ENCODE measurements around the gene HNRNPA3. TPM values are rescaled to one million over a fixed set of nuclear protein-coding genes. Genes with fewer than 3 reads are reported as not detected.
"Not testable (repeated sequence)": the region's sequence is repeated elsewhere in the genome, so short reads cannot be mapped to it uniquely, and the experiment has no call there.

The HNRNPA3 gene
- total and polyA plus RNA-seq, 2 experiments from 2014 or later = 15.0 to 51.0 TPM

GRCh38 chr2:177217247-177217843 lies 4.8 kb downstream of the HNRNPA3 start:
- H4K20me1 ChIP-seq (ENCODE audit: insufficient read depth) = peaks cover 8% of the 10 kb centered on the region
- TF ChIP-seq EZH2 (IDR thresholded peaks at IDR 0.05; ENCODE audit: insufficient read depth, poor library complexity, severe bottlenecking) (no peak), EZH2phosphoT487 (IDR thresholded peaks at IDR 0.05; ENCODE audit: insufficient read depth, low read depth) (no peak)
- H3K9me3 ChIP-seq (ENCODE audit: low read depth) = no peaks in the 10 kb centered on the region
- WGBS, 2 experiments (ENCODE audit: low coverage in 1 of 2, low lambda C conversion rate in 2 of 2, missing lambda C conversion rate in 2 of 2) = 81 to 85% methylated on average over 5 of the region's 5 CpGs
- H3K9me2 ChIP-seq (ENCODE audit: insufficient read depth) = no peaks in the 10 kb centered on the region
- no peaks in the 10 kb centered on the region for H3K27me3 ChIP-seq (replicated peaks; ENCODE audit: insufficient read depth)
- peaks cover 77% of the 10 kb centered on the region for H3K36me3 ChIP-seq (ENCODE audit: low read depth)
- peaks cover 20% of the 10 kb centered on the region for H3K4me1 ChIP-seq (ENCODE audit: insufficient read depth)
- H3K79me2 ChIP-seq (ENCODE audit: insufficient read depth) = peaks cover 92% of the 10 kb centered on the region
- H3K4me3 ChIP-seq = no peak overlapping the region
- H3K9ac ChIP-seq = 0 out of 2 replicates have a peak overlapping the region, but pooled peaks have one; percentile 13
- no peak overlapping the region for H2AFZ ChIP-seq
- H3F3A ChIP-seq (ENCODE audit: insufficient read depth) = peaks cover 83% of the 10 kb centered on the region
- peak overlapping the region; percentile 16 for H3K4me2 ChIP-seq (ENCODE audit: unreplicated experiment)
- no peak for DNase-seq
- H3K27ac ChIP-seq = no peak overlapping the region
- in situ Hi-C loops (cut with MboI) = no loop called here

DNA sequence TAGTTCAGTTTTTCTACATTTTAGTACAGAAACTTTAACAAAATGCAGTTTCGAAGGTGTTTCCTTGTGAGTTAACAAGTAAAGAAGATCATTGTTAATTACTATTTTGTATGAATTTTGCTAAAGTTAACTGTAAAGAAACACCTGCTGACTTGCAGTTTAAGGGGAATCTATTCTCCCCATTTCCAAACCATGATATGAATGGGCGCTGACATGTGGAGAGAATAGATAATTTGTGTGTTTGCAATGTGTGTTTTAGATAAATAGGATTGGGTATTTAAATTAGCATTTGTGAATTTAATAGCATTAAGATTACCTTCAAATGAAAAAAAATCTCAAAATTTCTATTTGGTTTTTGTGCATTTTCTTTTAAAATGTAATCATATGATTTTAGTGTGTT lies 7.2 kb downstream of the HNRNPA3 start:
- H3K27ac ChIP-seq; H3K4me2 ChIP-seq (ENCODE audit: unreplicated experiment); in situ Hi-C loops (cut with MboI); H3K9ac ChIP-seq; DNase-seq; H3K27me3 ChIP-seq (replicated peaks; ENCODE audit: insufficient read depth); H4K20me1 ChIP-seq (ENCODE audit: insufficient read depth); H2AFZ ChIP-seq; H3K9me2 ChIP-seq (ENCODE audit: insufficient read depth); H3K9me3 ChIP-seq (ENCODE audit: low read depth); H3K4me3 ChIP-seq: not testable (repeated sequence)
- WGBS, 2 experiments (ENCODE audit: low coverage in 1 of 2, low lambda C conversion rate in 2 of 2, missing lambda C conversion rate in 2 of 2) = 96 to 98% methylated on average over 2 of the region's 2 CpGs
- H3K36me3 ChIP-seq (ENCODE audit: low read depth) = peaks cover 87% of the 10 kb centered on the region
- H3K4me1 ChIP-seq (ENCODE audit: insufficient read depth) = peaks cover 17% of the 10 kb centered on the region
- H3K79me2 ChIP-seq (ENCODE audit: insufficient read depth) = peaks cover 82% of the 10 kb centered on the region
- H3F3A ChIP-seq (ENCODE audit: insufficient read depth) = peaks cover 93% of the 10 kb centered on the region

DNA sequence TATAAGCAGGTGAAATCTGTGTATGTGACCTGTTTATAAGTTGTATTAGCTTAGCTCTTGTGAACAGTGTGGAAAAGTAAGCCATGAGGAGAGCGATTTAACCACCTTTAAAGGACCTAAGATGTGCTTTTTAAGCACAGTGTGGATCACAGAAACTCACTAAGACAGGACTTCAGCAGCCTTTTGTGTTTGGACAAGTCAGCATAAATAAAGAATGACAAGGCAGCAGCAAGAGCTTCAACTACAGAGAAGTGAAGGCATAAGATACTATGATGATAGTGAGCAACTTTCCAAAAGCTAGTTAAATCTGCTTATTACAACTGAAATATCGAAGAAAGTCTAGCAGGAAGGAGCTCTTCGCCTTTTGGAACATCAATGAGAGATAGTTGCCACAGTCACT lies 8.9 kb downstream of the HNRNPA3 start:
- in situ Hi-C loops (cut with MboI) = no loop called here
- Histone ChIP-seq H3K36me3 (ENCODE audit: low read depth) (peaks cover 72% of the 10 kb centered on the region), H3K79me2 (ENCODE audit: insufficient read depth) (peaks cover 65% of the 10 kb centered on the region)

DNA sequence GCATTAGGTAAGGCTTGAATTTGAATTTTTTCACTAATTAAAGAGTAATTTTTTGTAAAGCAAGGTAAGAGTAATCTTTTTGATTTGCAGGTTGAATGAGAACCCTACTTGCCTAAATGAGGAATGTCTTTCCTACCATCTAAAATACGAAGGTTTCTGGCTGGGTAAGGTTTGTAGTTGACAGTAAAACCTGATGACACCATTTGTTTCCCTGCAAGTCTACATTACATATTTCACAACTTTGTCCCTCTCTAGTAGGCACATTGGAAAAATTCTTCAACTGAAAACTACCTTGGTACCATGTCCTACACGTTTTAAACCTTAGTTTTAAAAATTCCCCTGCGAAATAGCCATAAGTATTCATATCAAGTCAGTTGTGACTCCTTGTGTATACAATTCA lies 9.4 kb downstream of the HNRNPA3 start:
- TF ChIP-seq EZH2phosphoT487 (IDR thresholded peaks at IDR 0.05; ENCODE audit: insufficient read depth, low read depth) = no peak
- TF ChIP-seq EZH2 (IDR thresholded peaks at IDR 0.05; ENCODE audit: insufficient read depth, poor library complexity, severe bottlenecking) = no peak
- WGBS, 2 experiments (ENCODE audit: low coverage in 1 of 2, low lambda C conversion rate in 2 of 2, missing lambda C conversion rate in 2 of 2) = 58 to 69% methylated on average over 3 of the region's 3 CpGs
- Histone ChIP-seq H3F3A (ENCODE audit: insufficient read depth) (peaks cover 95% of the 10 kb centered on the region), H3K4me2 (ENCODE audit: unreplicated experiment) (no peak overlapping the region), H3K27me3 (replicated peaks; ENCODE audit: insufficient read depth) (no peaks in the 10 kb centered on the region), H3K9me2 (ENCODE audit: insufficient read depth) (no peaks in the 10 kb centered on the region), H2AFZ (no peak overlapping the region), H3K4me1 (ENCODE audit: insufficient read depth) (no peaks in the 10 kb centered on the region), H3K9me3 (ENCODE audit: low read depth) (no peaks in the 10 kb centered on the region), H3K27ac (peak overlapping the region; percentile 24), H3K79me2 (ENCODE audit: insufficient read depth) (peaks cover 60% of the 10 kb centered on the region), H3K9ac (no peak overlapping the region), H4K20me1 (ENCODE audit: insufficient read depth) (no peaks in the 10 kb centered on the region), H3K4me3 (no peak overlapping the region), H3K36me3 (ENCODE audit: low read depth) (peaks cover 68% of the 10 kb centered on the region)
- no peak for DNase-seq
- in situ Hi-C loops (cut with MboI) = no loop called here

More for the DNA sequence above, 8.9 kb downstream of the HNRNPA3 start:
- TF ChIP-seq EZH2 (IDR thresholded peaks at IDR 0.05; ENCODE audit: insufficient read depth, poor library complexity, severe bottlenecking) (no peak), EZH2phosphoT487 (IDR thresholded peaks at IDR 0.05; ENCODE audit: insufficient read depth, low read depth) (no peak)
- 97 to 99% methylated on average over 3 of the region's 3 CpGs for WGBS, 2 experiments (ENCODE audit: low coverage in 1 of 2, low lambda C conversion rate in 2 of 2, missing lambda C conversion rate in 2 of 2)
- Histone ChIP-seq H3K27me3 (replicated peaks; ENCODE audit: insufficient read depth) (no peaks in the 10 kb centered on the region), H3K27ac (no peak overlapping the region; the same call in 1 of the 2 replicates), H3K9me3 (ENCODE audit: low read depth) (no peaks in the 10 kb centered on the region), H4K20me1 (ENCODE audit: insufficient read depth) (no peaks in the 10 kb centered on the region), H3K9me2 (ENCODE audit: insufficient read depth) (no peaks in the 10 kb centered on the region), H2AFZ (no peak overlapping the region), H3K4me3 (no peak overlapping the region), H3K4me1 (ENCODE audit: insufficient read depth) (peaks cover under 1% of the 10 kb centered on the region; the same call in 1 of the 2 replicates), H3K9ac (no peak overlapping the region), H3F3A (ENCODE audit: insufficient read depth) (peaks cover 95% of the 10 kb centered on the region), H3K4me2 (ENCODE audit: unreplicated experiment) (no peak overlapping the region)
- DNase-seq = no peak

DNA sequence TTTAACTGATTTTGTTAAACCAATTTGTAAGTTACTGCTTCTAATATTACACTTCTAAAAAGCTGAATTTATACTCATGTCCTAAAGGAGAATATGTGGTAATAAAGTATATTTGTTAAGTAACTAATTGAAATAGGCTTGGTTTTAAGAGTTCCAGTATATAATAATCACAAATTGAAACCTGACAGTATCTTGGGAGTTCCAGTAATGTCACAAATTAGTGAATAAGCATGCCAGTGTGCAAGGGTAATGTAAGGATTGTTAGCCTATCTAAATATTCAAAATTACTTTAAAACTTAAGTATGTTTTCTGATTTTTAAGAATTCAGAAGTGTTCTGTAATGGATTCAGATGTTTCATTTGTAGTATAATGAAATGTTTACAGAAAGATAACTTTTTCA lies 10.8 kb downstream of the HNRNPA3 start:
- Histone ChIP-seq H3K36me3 (ENCODE audit: low read depth) (peaks cover 53% of the 10 kb centered on the region), H3K27ac (peak overlapping the region; percentile 24), H3K79me2 (ENCODE audit: insufficient read depth) (peaks cover 52% of the 10 kb centered on the region), H3F3A (ENCODE audit: insufficient read depth) (peaks cover 97% of the 10 kb centered on the region)
- H3K4me1 ChIP-seq (ENCODE audit: insufficient read depth); H3K9me3 ChIP-seq (ENCODE audit: low read depth); DNase-seq; H4K20me1 ChIP-seq (ENCODE audit: insufficient read depth); H3K9ac ChIP-seq; H2AFZ ChIP-seq; H3K9me2 ChIP-seq (ENCODE audit: insufficient read depth); in situ Hi-C loops (cut with MboI); H3K4me3 ChIP-seq; H3K27me3 ChIP-seq (replicated peaks; ENCODE audit: insufficient read depth); H3K4me2 ChIP-seq (ENCODE audit: unreplicated experiment): not testable (repeated sequence)

Measured in GM23248 (cell line).